ENCODE measurements around the gene THAP4.
"Not testable (repeated sequence)": the region's sequence is repeated elsewhere in the genome, so short reads cannot be mapped to it uniquely, and the experiment has no call there.

Gene THAP4

GRCh38 chr2:241582328-241582727 is 54.6 kb downstream of the THAP4 start:
- no peak overlapping the region for H3K27ac ChIP-seq
- no peak for TF ChIP-seq CTCF (conservative IDR thresholded peaks at IDR 0.05)

- no peak for TF ChIP-seq CTCF (conservative IDR thresholded peaks at IDR 0.05)
- no peak overlapping the region for H3K27ac ChIP-seq
Measured at GRCh38 chr2:241579281-241579680, 57.7 kb downstream of the THAP4 start.

GRCh38 chr2:241577413-241578122 is 59.4 kb downstream of the THAP4 start:
- TF ChIP-seq CTCF (conservative IDR thresholded peaks at IDR 0.05): no peak
- H3K27ac ChIP-seq: no peak overlapping the region

GRCh38 chr2:241576293-241576654 is 60.7 kb downstream of the THAP4 start:
- no peak overlapping the region for H3K27ac ChIP-seq
- no peak for TF ChIP-seq CTCF (conservative IDR thresholded peaks at IDR 0.05)

GRCh38 chr2:241575624-241576292 is 61.2 kb downstream of the THAP4 start:
- TF ChIP-seq CTCF (conservative IDR thresholded peaks at IDR 0.05): no peak
- no peak overlapping the region for H3K27ac ChIP-seq

- no peak overlapping the region for H3K27ac ChIP-seq
- TF ChIP-seq CTCF (conservative IDR thresholded peaks at IDR 0.05): no peak
Measured at GRCh38 chr2:241574911-241575623, 61.9 kb downstream of the THAP4 start.

GRCh38 chr2:241573741-241574140 is 63.2 kb downstream of the THAP4 start:
- no peak for TF ChIP-seq CTCF (conservative IDR thresholded peaks at IDR 0.05)
- H3K27ac ChIP-seq: no peak overlapping the region

- not testable (repeated sequence) for H3K27ac ChIP-seq
Measured at GRCh38 chr2:241572915-241573651, 63.9 kb downstream of the THAP4 start.

All from VCaP (cell line).